CD4-positive, alpha-beta T cell treated with Interleukin-2 at 100 ng/mL for 4 hours (primary cell): Measurements from ENCODE around the gene MRPL4.
A peak's percentile ranks its signal among the peaks of the same experiment; 100 is the strongest.
"Not testable (repeated sequence)": the region's sequence is repeated elsewhere in the genome, so short reads cannot be mapped to it uniquely, and the experiment has no call there.

ENCODE experiments used
- DNase-seq: peaks from one replicate; pipeline ENCODE4 v3.0.0-alpha.2; 2020; ENCODE audit warnings: low spot score

The MRPL4 gene

DNA sequence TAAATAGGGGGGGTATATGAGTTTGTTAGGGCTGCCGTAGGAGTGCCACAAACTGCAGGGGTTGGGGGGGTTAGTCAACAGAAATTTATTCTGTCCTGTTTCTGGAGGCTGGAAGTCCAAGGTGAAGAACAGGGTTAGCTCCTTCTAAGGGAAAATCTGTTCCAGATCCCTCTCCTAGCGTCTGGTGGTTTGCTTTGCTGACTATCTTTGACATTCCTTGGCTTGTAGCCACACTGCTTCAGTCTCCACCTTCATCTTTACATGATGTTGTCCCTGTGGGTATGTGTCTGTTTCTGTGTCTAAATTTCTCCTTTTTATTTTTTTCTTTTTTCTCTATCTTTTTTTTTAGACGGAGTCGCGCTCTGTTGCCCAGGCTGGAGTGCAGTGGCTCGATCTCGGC lies 10.8 kb downstream of the MRPL4 start:
- DNase-seq, result no peak

DNA sequence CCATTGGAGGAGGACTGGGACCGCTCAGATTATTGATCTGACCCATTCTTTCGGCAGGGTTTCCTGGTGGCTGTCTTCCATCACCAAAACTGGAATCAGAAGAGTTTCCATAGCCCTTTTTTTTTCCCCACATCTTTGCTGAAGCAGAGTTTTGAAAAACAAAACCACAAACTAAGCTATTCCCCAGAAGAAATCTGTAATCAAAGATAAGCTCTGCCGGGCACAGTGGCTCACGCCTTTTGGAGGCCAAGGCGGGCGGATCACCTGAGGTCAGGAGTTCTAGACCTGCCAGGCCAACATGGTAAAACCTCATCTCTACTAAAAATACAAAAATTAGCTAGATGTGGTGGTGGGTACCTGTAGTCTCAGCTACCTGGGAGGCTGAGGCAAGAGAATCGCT lies 14.7 kb downstream of the MRPL4 start:
- DNase-seq, result no peak

DNA sequence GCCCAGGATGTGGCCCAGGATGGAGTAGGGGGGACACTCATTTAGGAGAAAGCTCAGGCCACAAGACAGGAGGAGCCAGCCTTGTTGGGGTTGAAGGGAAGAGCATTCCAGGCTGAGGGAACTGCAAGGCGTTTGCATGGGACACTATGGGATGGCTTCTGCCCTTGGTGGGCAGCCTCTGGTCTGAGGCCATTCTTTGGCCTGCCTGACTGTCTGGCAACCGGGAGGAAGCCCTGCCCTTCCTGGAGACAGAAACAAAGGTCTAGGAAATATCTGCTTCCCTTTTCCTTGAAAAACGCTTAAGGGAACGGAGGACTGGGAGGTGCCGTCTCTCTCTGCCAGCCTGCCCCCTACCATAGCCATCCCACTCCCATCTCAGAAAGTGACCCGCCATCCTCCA lies 16.1 kb downstream of the MRPL4 start:
- no peak for DNase-seq

DNA sequence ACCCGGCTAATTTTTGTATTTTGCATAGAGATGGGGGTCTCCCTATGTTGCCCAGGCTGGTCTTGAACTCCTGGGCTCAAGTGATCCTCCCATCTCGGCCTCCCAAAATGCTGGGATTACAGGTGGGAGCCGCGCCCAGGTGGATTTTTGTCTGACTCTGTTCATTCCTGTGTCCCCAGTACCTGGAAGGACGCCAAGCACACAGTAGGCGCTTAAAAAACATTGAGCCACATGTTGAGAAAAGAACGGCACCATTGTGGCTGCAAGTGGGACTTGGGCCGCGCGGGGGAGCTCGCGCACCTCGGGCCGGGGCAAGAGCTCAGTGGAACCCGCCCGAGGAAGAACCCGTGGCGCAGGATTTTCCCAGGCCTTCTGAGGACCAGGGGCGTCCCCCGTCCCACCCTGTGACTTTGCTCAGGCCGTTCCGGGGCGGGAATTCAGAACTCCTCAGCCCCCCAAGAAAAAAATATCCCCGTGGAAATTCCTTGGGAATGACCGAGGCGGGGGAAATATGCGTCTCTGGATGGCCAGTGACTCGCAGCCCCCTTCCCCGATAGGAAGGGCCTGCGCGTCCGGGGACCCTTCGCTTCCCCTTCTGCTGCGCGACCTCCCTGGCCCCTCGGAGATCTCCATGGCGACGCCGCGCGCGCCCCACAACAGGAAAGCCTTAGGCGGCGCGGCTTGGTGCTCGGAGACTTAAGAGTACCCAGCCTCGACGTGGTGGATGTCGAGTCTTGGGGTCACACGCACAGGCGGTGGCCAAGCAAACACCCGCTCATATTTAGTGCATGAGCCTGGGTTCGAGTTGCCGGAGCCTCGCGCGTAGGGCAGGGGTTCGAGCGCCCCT lies 17.5 kb downstream of the MRPL4 start:
- DNase-seq, result peak; percentile 88

DNA sequence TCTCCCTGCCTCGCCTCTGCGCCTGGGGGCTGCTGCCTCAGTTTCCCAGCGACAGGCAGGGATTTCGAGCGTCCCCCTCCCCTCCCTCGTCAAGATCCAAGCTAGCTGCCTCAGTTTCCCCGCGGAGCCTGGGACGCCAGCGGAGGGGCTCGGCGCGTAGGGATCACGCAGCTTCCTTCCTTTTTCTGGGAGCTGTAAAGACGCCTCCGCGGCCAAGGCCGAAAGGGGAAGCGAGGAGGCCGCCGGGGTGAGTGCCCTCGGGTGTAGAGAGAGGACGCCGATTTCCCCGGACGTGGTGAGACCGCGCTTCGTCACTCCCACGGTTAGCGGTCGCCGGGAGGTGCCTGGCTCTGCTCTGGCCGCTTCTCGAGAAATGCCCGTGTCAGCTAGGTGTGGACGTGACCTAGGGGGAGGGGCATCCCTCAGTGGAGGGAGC lies 18.2 kb downstream of the MRPL4 start:
- peak; percentile 67 for DNase-seq

DNA sequence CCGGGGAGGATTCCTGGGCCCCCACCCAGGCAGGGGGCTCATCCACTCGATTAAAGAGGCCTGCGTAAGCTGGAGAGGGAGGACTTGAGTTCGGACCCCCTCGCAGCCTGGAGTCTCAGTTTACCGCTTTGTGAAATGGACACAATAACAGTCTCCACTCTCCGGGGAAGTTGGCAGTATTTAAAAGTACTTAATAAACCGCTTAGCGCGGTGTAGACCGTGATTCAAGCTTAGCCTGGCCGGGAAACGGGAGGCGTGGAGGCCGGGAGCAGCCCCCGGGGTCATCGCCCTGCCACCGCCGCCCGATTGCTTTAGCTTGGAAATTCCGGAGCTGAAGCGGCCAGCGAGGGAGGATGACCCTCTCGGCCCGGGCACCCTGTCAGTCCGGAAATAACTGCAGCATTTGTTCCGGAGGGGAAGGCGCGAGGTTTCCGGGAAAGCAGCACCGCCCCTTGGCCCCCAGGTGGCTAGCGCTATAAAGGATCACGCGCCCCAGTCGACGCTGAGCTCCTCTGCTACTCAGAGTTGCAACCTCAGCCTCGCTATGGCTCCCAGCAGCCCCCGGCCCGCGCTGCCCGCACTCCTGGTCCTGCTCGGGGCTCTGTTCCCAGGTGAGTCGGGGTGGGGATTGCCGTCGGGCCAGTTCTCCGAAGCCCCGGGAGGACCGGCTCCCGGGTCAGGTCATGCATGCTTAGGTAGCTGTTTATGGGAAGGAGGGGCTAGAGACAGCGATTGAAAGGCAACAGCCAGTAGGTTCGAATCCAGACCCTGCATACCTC lies 18.8 kb downstream of the MRPL4 start, which contains the start of gene ICAM1:
TSS of gene ICAM1 (plus strand) at position 505 of the 779 bp plus-strand sequence. CDS start at position 545, 40 bp downstream.
- DNase-seq, result peak; percentile 72

DNA sequence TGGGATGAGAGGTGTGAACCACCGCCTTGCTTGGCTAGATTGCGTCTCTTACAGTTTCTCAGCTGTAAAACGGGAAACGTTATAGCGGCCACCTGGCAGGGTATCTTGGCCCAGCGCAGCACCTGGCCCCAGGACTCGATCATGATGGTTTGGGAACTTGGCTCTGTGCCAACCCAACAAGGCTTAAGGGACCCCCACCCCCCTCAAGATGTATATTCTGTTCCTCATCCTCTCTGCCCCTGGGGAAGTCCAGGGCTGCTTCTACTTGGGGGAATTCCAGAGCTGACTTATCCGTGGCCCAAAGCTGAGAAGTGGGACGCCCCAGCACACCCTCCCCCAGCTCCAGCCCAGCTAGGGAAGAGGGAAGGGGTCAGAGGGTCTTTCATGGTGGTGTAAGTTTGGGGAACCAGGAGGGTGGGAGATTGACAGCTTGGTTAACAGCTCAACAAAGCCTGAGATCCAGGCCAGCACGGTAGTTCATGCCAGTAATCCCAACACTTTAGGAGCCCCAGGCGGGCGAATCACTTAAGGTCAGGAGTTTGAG lies 19.6 kb downstream of the MRPL4 start:
- peak; percentile 50 for DNase-seq

DNA sequence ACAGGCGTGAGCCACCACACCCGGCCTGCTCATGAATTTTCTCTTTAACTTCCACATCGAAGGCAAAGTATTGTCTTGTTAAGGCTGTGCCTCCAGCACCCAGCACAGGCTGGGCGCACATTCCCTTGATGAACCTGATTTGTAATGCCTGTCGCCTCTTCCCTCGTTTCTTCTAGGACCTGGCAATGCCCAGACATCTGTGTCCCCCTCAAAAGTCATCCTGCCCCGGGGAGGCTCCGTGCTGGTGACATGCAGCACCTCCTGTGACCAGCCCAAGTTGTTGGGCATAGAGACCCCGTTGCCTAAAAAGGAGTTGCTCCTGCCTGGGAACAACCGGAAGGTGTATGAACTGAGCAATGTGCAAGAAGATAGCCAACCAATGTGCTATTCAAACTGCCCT lies 22.6 kb downstream of the MRPL4 start:
- DNase-seq, result no peak

DNA sequence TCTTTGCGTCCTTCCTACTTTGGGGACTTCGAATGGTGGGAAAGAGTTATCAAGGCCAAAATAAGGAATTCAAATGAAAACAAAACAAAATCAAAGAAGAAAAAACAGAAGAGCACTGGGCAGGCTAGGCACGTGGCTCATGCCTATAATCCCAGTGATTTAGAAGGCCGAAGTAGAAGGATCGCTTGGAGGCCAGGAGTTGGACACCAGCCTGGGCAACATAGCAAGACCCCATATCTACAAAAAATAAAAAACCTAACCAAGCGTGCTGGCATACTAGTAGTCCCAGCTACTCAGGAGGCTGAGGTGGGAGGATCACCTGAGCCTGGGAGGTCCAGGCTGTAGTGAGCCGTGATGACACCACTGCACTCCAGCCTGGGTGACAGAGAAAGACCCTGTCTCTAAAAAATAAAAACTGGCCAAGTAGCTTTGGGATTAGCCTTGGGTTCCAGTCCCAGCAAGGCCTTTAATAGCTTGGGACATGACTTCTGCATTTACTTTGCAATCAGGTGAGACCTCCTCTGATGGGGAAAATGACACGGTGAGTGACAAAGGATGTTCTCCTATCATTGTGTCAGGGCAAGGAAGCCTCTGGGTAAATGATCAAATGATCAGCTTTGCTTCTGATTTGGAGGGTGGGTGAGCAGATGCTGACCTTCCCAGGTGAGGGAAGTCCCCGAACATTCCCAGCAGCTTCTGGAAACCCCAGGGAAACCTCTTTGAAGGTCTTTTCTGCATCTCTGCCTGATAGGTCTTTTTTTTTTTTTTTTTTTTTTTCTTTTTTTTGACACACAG lies 26.0 kb downstream of the MRPL4 start:
- DNase-seq, result no peak

DNA sequence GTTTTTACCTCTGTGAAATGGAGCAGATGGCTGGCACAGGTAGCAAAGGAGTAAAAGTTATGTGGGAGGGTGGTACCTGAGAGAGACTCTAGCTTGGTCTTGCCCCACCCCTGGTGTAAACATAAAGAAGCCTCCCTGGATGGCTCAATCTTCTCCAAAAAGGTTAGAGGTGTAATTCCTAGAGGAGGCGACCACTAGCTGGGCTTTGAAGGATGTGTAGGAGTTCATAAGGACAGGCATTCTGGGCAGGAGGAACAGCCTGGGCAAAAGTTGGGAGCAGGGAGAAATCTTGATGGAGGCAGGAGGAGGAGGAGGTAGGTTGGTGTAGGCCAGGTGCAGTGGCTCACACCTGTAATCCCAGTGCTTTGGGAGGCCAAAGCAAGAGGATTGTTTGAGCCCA lies 26.9 kb downstream of the MRPL4 start:
- no peak for DNase-seq

DNA sequence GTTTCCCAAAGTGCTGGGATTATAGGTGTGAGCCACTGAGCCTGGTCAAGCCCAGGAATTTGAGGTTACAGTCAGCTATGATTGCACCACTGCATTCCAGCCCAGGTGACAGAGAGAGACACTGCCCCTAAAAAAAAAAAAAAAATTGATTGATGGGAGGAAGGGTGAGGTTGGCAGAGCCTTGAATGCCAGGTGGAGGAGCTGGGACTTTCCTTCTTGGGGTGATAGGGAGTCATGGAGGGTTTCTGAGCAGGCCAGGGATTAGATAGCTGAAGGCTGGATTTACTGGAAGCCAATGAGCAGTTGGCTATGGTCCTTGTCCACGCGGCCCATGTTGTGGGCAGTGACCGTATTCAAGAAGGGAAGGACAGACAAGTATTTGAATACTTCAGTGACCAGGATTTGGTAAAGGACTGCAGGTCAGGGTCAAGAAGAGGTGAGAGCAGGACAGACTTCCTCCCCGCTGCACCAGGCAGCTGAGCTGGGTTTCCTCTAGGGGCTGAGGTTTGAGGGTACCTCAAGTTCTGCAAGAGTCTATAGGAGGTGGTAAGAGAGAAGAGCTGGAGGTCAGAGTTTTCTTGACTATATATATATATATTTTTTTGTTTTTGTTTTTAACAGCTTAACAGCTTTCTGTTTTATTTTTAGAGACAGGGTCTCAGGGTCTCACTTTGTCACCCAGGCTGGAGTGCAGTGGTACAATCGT lies 27.9 kb downstream of the MRPL4 start:
- no peak for DNase-seq

DNA sequence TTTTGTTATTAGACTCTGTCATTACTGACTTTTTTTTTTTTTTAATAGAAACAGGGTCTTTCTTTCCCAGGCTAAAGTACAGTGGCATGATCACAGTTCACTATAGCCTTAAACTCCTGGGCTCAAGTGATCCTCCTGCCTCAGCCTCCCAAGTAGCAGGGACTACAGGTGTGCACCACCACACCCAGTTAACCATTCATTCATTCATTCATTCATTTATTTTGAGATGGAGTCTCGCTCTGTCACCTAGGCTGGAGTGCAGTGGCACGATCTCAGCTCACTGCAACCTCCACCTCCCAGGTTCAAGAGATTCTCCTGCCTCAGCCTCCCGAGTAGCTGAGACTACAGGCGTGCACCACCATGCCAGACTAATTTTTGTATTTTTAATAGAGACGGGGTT lies 30.0 kb downstream of the MRPL4 start:
- DNase-seq, result not testable (repeated sequence)

DNA sequence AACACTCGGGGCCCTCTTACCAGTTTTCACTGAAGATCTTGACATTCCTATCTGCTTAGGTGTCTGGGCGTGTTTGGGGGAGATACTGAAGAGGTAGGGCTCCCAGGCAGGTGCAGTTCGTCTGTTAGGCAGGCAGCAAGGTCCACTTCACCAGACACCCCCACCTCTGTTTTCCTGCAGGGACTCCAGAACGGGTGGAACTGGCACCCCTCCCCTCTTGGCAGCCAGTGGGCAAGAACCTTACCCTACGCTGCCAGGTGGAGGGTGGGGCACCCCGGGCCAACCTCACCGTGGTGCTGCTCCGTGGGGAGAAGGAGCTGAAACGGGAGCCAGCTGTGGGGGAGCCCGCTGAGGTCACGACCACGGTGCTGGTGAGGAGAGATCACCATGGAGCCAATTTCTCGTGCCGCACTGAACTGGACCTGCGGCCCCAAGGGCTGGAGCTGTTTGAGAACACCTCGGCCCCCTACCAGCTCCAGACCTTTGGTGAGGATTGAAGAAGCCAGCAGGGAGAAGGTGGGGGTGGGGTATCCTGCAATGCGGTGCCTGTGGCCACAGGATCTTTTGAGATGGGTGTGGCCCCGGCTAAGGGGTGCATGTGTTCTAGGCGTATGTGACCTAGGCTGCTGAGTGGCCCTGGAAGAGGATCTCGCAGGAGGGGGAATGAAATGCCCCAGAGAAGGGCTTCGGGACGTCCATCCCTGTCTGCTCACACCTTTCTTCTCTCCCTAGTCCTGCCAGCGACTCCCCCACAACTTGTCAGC lies 31.5 kb downstream of the MRPL4 start:
- DNase-seq, result no peak

DNA sequence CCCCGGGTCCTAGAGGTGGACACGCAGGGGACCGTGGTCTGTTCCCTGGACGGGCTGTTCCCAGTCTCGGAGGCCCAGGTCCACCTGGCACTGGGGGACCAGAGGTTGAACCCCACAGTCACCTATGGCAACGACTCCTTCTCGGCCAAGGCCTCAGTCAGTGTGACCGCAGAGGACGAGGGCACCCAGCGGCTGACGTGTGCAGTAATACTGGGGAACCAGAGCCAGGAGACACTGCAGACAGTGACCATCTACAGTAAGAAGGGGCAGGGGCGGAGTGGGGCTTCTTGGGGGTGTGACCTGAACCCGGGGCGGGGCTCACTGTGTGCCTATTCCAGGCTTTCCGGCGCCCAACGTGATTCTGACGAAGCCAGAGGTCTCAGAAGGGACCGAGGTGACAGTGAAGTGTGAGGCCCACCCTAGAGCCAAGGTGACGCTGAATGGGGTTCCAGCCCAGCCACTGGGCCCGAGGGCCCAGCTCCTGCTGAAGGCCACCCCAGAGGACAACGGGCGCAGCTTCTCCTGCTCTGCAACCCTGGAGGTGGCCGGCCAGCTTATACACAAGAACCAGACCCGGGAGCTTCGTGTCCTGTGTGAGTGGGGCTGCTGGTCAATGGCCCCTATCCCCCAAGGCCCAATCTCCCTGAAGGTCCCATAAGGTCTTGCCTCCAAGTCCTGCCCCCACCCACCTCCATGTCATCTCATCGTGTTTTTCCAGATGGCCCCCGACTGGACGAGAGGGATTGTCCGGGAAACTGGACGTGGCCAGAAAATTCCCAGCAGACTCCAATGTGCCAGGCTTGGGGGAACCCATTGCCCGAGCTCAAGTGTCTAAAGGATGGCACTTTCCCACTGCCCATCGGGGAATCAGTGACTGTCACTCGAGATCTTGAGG lies 32.3 kb downstream of the MRPL4 start:
- DNase-seq, result no peak

DNA sequence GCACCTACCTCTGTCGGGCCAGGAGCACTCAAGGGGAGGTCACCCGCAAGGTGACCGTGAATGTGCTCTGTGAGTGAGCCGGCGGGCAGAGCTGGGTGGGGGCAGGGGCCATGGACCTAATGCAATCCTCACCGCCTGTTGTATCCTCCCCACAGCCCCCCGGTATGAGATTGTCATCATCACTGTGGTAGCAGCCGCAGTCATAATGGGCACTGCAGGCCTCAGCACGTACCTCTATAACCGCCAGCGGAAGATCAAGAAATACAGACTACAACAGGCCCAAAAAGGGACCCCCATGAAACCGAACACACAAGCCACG lies 32.9 kb downstream of the MRPL4 start:
- no peak for DNase-seq

DNA sequence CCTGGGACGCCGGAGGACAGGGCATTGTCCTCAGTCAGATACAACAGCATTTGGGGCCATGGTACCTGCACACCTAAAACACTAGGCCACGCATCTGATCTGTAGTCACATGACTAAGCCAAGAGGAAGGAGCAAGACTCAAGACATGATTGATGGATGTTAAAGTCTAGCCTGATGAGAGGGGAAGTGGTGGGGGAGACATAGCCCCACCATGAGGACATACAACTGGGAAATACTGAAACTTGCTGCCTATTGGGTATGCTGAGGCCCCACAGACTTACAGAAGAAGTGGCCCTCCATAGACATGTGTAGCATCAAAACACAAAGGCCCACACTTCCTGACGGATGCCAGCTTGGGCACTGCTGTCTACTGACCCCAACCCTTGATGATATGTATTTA lies 33.4 kb downstream of the MRPL4 start:
- DNase-seq, result no peak

DNA sequence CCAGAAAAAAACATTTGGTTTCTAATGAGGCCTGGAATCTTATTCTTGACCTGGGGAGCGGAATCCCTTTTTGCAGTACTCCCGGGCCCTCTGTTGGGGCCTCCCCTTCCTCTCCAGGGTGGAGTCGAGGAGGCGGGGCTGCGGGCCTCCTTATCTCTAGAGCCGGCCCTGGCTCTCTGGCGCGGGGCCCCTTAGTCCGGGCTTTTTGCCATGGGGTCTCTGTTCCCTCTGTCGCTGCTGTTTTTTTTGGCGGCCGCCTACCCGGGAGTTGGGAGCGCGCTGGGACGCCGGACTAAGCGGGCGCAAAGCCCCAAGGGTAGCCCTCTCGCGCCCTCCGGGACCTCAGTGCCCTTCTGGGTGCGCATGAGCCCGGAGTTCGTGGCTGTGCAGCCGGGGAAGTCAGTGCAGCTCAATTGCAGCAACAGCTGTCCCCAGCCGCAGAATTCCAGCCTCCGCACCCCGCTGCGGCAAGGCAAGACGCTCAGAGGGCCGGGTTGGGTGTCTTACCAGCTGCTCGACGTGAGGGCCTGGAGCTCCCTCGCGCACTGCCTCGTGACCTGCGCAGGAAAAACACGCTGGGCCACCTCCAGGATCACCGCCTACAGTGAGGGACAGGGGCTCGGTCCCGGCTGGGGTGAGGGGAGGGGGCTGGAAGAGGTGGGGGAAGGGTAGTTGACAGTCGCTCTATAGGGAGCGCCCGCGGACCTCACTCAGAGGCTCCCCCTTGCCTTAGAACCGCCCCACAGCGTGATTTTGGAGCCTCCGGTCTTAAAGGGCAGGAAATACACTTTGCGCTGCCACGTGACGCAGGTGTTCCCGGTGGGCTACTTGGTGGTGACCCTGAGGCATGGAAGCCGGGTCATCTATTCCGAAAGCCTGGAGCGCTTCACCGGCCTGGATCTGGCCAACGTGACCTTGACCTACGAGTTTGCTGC lies 35.1 kb downstream of the MRPL4 start, which contains the start of gene ICAM4:
TSS of gene ICAM4 (plus strand) at position 153 of the 935 bp plus-strand sequence. CDS start at position 211, 58 bp downstream.
- no peak for DNase-seq

DNA sequence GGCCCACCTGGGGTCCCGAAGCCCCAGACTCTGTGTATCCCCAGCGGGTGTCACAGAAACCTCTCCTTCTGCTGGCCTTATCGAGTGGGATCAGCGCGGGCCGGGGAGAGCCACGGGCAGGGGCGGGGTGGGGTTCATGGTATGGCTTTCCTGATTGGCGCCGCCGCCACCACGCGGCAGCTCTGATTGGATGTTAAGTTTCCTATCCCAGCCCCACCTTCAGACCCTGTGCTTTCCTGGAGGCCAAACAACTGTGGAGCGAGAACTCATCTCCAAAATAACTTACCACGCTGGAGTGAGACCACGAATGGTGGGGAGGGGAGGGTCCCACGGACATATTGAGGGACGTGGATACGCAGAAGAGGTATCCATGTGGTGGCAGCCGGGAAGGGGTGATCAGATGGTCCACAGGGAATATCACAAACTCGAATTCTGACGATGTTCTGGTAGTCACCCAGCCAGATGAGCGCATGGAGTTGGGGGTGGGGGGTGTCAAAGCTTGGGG lies 36.7 kb downstream of the MRPL4 start:
- no peak for DNase-seq
